ENCODE data around the gene P2RY14. TPM values are rescaled to one million over a fixed set of nuclear protein-coding genes. Genes with fewer than 3 reads are reported as not detected.
"Not testable (repeated sequence)": the region's sequence is repeated elsewhere in the genome, so short reads cannot be mapped to it uniquely, and the experiment has no call there.

Gene P2RY14
- total RNA-seq, 2 experiments from 2014 or later, result 0.25 to 0.27 TPM

GRCh38 chr3:151268267-151269235 is 9.8 kb downstream of the P2RY14 start:
- H3K27ac Mint-ChIP-seq, result peak overlapping the region; percentile 90
- peaks cover 29% of the 10 kb centered on the region for H3K4me1 Mint-ChIP-seq
- H3K9me3 Mint-ChIP-seq, result no peaks in the 10 kb centered on the region
- peaks cover 5% of the 10 kb centered on the region for H3K27me3 Mint-ChIP-seq
- peak overlapping the region; percentile 49 for H3K4me3 Mint-ChIP-seq
- peak; percentile 66 for DNase-seq
- ChIA-PET POLR2A (no interaction called here), CTCF (interaction anchor here (0.7 to 2.9 kb wide), 5 partner anchors 9 to 40 kb away, joined by 3 to 11 read pairs (median 3); partner anchors contain the start of gene P2RY14)
- peaks cover 3% of the 10 kb centered on the region for H3K36me3 Mint-ChIP-seq (ENCODE audit: low read depth)

DNA sequence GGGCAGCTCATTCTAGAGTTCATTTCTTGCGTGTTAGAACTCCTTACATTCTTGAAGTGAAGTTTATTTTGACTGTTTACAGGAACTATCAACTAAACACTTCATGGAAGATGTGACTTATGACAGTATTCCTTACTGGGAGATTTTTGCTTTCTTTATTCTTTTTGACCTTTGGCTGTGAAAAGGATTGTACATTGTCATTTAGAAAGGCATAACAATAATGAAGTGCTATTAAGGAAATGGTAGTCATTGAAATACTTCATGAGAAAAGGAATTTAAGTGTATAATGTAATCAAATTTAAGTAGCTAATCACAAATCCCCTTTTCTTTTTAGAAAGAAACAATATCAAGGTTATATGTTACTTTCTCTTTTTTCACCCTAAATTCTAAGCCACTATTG is 11.3 kb downstream of the P2RY14 start:
- no peak overlapping the region for H3K27ac Mint-ChIP-seq
- H3K4me1 Mint-ChIP-seq, result peaks cover 29% of the 10 kb centered on the region
- DNase-seq, result no peak
- H3K4me3 Mint-ChIP-seq, result no peak overlapping the region
- peaks cover 3% of the 10 kb centered on the region for H3K36me3 Mint-ChIP-seq (ENCODE audit: low read depth)
- H3K9me3 Mint-ChIP-seq, result no peaks in the 10 kb centered on the region
- peaks cover 5% of the 10 kb centered on the region for H3K27me3 Mint-ChIP-seq
- ChIA-PET CTCF (interaction anchor here (0.7 to 2.9 kb wide), 7 partner anchors 7 to 39 kb away, joined by 3 to 11 read pairs (median 5); partner anchors contain the start of gene P2RY14), POLR2A (no interaction called here)

- no peak for DNase-seq
- H3K27ac Mint-ChIP-seq, result no peak overlapping the region
- CTCF ChIA-PET, result interaction anchor here (1.5 to 2.0 kb wide), 2 partner anchors 11 to 38 kb away, joined by 5 read pairs; no protein-coding TSS in a partner anchor
- POLR2A ChIA-PET, result no interaction called here
- no peaks in the 10 kb centered on the region for H3K9me3 Mint-ChIP-seq
- peaks cover 3% of the 10 kb centered on the region for H3K36me3 Mint-ChIP-seq (ENCODE audit: low read depth)
- peaks cover 5% of the 10 kb centered on the region for H3K27me3 Mint-ChIP-seq
- H3K4me1 Mint-ChIP-seq, result peaks cover 27% of the 10 kb centered on the region
- H3K4me3 Mint-ChIP-seq, result no peak overlapping the region
Measured at GRCh38 chr3:151265866-151266265, 12.5 kb downstream of the P2RY14 start.

DNA sequence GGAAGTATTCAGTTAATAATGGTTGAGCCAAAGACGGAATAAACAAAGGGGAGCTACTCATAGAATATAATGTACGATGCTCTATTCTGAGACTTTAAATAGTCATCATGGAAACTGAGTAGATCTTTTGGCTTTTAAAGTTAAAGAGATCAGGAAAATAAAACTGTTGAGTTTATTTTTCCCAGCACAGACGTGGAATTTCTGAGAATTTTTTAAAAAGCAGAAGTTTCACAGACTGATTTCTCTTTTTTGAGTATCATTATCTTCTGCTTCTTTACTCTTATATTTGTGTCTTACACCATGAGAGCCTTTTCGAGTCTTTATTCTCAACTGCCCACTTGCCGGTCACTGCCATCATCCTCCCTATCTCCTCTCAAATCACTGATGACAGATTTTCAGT is 13.2 kb downstream of the P2RY14 start:
- ChIA-PET POLR2A (no interaction called here), CTCF (interaction anchor here (2.2 kb wide), 1 partner anchor 97 kb away, joined by 5 read pairs; no protein-coding TSS in a partner anchor)
- Mint-ChIP-seq H3K36me3 (ENCODE audit: low read depth) (peaks cover 3% of the 10 kb centered on the region), H3K4me1 (peaks cover 22% of the 10 kb centered on the region), H3K9me3 (no peaks in the 10 kb centered on the region), H3K27me3 (peaks cover 5% of the 10 kb centered on the region), H3K4me3 (no peak overlapping the region), H3K27ac (no peak overlapping the region)
- no peak for DNase-seq

- peaks cover 6% of the 10 kb centered on the region for H3K27me3 Mint-ChIP-seq
- POLR2A ChIA-PET, result interaction anchor here (0.6 kb wide), 1 partner anchor 75 kb away, joined by 9 read pairs; no protein-coding TSS in a partner anchor
- no peak overlapping the region for H3K4me3 Mint-ChIP-seq
- DNase-seq, result no peak
- H3K9me3 Mint-ChIP-seq, result no peaks in the 10 kb centered on the region
- peaks cover 1% of the 10 kb centered on the region for H3K36me3 Mint-ChIP-seq (ENCODE audit: low read depth)
- H3K27ac Mint-ChIP-seq, result no peak overlapping the region
- peaks cover 18% of the 10 kb centered on the region for H3K4me1 Mint-ChIP-seq
- CTCF ChIA-PET, result interaction anchor here (2.2 kb wide), 1 partner anchor 96 kb away, joined by 5 read pairs; no protein-coding TSS in a partner anchor
Measured at GRCh38 chr3:151264605-151265004, 13.7 kb downstream of the P2RY14 start.

DNA sequence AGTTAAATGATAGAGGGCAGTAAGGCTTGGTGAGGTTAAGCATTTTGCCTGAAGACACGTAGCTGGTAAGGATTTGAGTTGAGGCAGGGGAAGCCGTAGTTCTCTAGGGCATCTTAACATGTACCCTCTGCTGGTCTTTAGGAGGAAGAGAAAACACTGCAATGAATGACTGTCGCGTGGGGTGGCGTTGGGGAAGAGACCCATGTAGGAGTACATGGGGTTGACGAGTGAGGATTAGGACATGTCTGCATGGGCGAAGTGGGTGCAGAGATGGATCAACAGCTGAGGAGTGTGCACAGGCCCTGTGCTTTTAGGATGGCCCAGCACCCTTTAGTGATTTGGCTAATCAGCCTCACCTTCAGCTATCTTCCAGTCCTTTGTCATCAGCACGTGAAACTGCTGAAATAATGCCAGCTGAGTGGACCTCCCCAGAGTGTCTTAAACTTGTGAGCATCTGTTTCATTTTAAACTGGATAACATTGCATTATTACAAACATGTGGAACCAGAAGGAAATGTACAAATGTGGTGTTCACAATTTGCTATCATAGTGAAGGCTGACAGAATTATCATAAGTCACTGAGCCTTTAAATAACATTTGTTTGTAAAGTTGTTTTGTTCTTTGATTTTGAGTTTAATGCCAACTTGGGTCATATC is 15.3 kb downstream of the P2RY14 start:
- CTCF ChIA-PET, result interaction anchor here (1.0 to 2.2 kb wide), 5 partner anchors 9 to 95 kb away, joined by 3 to 5 read pairs (median 5); partner anchors contain the start of gene GPR171

GRCh38 chr3:151259664-151260063 is 18.7 kb downstream of the P2RY14 start:
- Mint-ChIP-seq H3K4me1 (no peaks in the 10 kb centered on the region), H3K27me3 (peaks cover 18% of the 10 kb centered on the region), H3K36me3 (ENCODE audit: low read depth) (no peaks in the 10 kb centered on the region), H3K27ac (no peak overlapping the region), H3K4me3 (no peak overlapping the region), H3K9me3 (no peaks in the 10 kb centered on the region)
- DNase-seq, result no peak
- CTCF ChIA-PET, result interaction anchor here (1.2 to 1.4 kb wide), 2 partner anchors 8 to 25 kb away, joined by 3 to 4 read pairs; no protein-coding TSS in a partner anchor
- POLR2A ChIA-PET, result no interaction called here

More for the DNA sequence above, 15.3 kb downstream of the P2RY14 start:
- H3K36me3 Mint-ChIP-seq (ENCODE audit: low read depth), result no peaks in the 10 kb centered on the region
- peaks cover 5% of the 10 kb centered on the region for H3K4me1 Mint-ChIP-seq
- no peak overlapping the region for H3K4me3 Mint-ChIP-seq
- POLR2A ChIA-PET, result no interaction called here
- H3K9me3 Mint-ChIP-seq, result no peaks in the 10 kb centered on the region
- peaks cover 6% of the 10 kb centered on the region for H3K27me3 Mint-ChIP-seq
- no peak overlapping the region for H3K27ac Mint-ChIP-seq
- DNase-seq, result no peak

DNA sequence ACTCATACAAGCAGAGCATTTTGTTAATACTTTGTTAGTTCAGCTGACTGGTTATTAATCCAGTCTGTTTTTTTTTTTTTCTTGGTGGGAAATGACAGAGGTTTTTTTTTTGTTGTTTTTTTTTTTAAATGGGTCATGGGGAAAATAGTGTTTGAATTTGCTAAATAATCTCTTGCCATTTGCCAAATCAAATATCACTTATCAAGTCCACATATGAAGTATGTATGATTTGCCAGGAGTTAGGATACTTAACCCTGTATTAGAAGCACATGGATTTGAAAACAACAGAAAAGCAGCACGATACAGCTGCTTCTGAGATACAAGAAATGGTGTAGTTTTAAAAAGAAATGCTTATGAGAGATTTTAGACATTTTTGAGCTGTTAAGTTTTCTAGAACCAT is 21.6 kb downstream of the P2RY14 start:
- Mint-ChIP-seq H3K27me3 (peaks cover 22% of the 10 kb centered on the region), H3K4me1 (no peaks in the 10 kb centered on the region), H3K36me3 (ENCODE audit: low read depth) (no peaks in the 10 kb centered on the region), H3K9me3 (no peaks in the 10 kb centered on the region), H3K27ac (no peak overlapping the region), H3K4me3 (no peak overlapping the region)
- ChIA-PET POLR2A (no interaction called here), CTCF (interaction anchor here (1.8 kb wide), 1 partner anchor 29 kb away, joined by 6 read pairs; no protein-coding TSS in a partner anchor)
- DNase-seq, result no peak

DNA sequence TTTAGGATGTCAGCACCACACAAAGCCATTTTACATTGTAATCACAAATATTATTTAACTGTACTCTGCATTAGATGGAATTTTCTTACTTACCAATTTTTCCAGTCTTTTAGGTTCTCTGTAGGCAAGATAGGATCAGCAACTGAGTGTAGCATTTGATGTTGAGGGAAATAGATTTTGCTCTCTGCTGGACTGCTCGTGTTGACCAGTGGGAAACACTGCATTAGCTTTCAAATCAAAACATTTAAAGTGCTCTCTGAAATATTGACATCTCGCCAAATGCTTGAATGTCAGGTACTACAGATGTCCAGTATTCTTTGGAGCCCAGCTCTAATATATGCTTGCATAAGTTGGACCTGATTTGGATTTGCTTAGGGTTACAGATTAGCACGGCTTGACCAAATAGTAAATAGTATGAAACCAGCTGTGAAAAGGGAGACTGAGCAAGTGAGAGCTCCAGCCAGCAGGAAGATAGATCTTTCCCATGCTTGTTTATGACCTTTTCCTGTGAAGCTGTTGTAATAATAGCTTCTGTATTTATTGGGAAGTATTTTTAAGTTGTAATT is 29.5 kb downstream of the P2RY14 start:
- CTCF ChIA-PET, result no interaction called here
- H3K4me1 Mint-ChIP-seq, result peaks cover 2% of the 10 kb centered on the region
- no peaks in the 10 kb centered on the region for H3K9me3 Mint-ChIP-seq
- H3K4me3 Mint-ChIP-seq, result no peak overlapping the region
- H3K36me3 Mint-ChIP-seq (ENCODE audit: low read depth), result no peaks in the 10 kb centered on the region
- peaks cover 24% of the 10 kb centered on the region for H3K27me3 Mint-ChIP-seq
- no peak for DNase-seq
- POLR2A ChIA-PET, result no interaction called here
- no peak overlapping the region for H3K27ac Mint-ChIP-seq

GRCh38 chr3:151242006-151242405 is 36.3 kb downstream of the P2RY14 start:
- POLR2A ChIA-PET, result not testable (repeated sequence)

GRCh38 chr3:151236736-151237135 is 41.6 kb downstream of the P2RY14 start:
- no peak for DNase-seq
- peaks cover 3% of the 10 kb centered on the region for H3K36me3 Mint-ChIP-seq (ENCODE audit: low read depth)
- H3K4me3 Mint-ChIP-seq, result no peak overlapping the region
- H3K27me3 Mint-ChIP-seq, result no peaks in the 10 kb centered on the region
- no peaks in the 10 kb centered on the region for H3K9me3 Mint-ChIP-seq
- ChIA-PET POLR2A (no interaction called here), CTCF (no interaction called here)
- H3K4me1 Mint-ChIP-seq, result no peaks in the 10 kb centered on the region
- no peak overlapping the region for H3K27ac Mint-ChIP-seq

More at GRCh38 chr3:151242006-151242405, 36.3 kb downstream of the P2RY14 start:
- H3K9me3 Mint-ChIP-seq; H3K4me3 Mint-ChIP-seq; CTCF ChIA-PET; H3K4me1 Mint-ChIP-seq; H3K27me3 Mint-ChIP-seq; H3K36me3 Mint-ChIP-seq (ENCODE audit: low read depth); DNase-seq; H3K27ac Mint-ChIP-seq: not testable (repeated sequence)

DNA sequence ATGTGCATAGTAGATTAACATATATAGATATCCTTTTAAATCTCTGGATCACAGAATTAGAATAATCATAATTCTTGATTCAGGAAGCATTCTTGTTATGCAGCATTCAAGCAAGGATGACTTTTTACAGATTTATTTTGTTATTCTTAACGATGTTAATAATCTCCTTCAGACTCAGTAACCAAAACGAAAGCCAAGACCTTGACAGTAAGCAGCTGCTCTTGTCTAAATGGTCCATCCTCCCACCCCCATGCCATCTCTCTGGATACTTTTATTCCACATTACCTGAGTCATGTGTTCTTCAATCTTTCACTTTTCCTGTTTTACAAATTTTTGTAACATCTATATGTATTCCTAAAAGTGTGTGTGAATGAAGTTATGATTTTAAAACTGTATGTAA is 42.0 kb downstream of the P2RY14 start:
- Mint-ChIP-seq H3K4me1 (peaks cover 2% of the 10 kb centered on the region), H3K36me3 (ENCODE audit: low read depth) (no peaks in the 10 kb centered on the region), H3K9me3 (no peaks in the 10 kb centered on the region), H3K27ac (no peak overlapping the region), H3K4me3 (no peak overlapping the region), H3K27me3 (no peaks in the 10 kb centered on the region)
- POLR2A ChIA-PET, result no interaction called here
- CTCF ChIA-PET, result interaction anchor here (1.3 to 1.4 kb wide), 2 partner anchors 9 to 56 kb away, joined by 4 read pairs; no protein-coding TSS in a partner anchor
- no peak for DNase-seq
